ENCODE results near the gene MAD1L1.
"Not testable (repeated sequence)": the region's sequence is repeated elsewhere in the genome, so short reads cannot be mapped to it uniquely, and the experiment has no call there.

The MAD1L1 gene

GRCh38 chr7:1886361-1887064, 346.2 kb downstream of the MAD1L1 start:
- FAIRE-seq = no peak

GRCh38 chr7:1885465-1886226, 347.1 kb downstream of the MAD1L1 start:
- no peak for FAIRE-seq

GRCh38 chr7:1884583-1885350, 348.0 kb downstream of the MAD1L1 start:
- no peak for FAIRE-seq

GRCh38 chr7:1883834-1884582, 348.7 kb downstream of the MAD1L1 start:
- no peak for FAIRE-seq

- no peak for FAIRE-seq
Observed at GRCh38 chr7:1883031-1883761, 349.5 kb downstream of the MAD1L1 start.

GRCh38 chr7:1882451-1882850, 350.3 kb downstream of the MAD1L1 start:
- FAIRE-seq = no peak

GRCh38 chr7:1881946-1882345, 350.8 kb downstream of the MAD1L1 start:
- no peak for FAIRE-seq

GRCh38 chr7:1876641-1877040, 356.1 kb downstream of the MAD1L1 start:
- FAIRE-seq = not testable (repeated sequence)

GRCh38 chr7:1875392-1876199, 357.1 kb downstream of the MAD1L1 start:
- FAIRE-seq = not testable (repeated sequence)

- not testable (repeated sequence) for FAIRE-seq
Observed at GRCh38 chr7:1874590-1875391, 358.0 kb downstream of the MAD1L1 start.

- no peak for FAIRE-seq
Observed at GRCh38 chr7:1873857-1874589, 358.7 kb downstream of the MAD1L1 start.

- FAIRE-seq = no peak
Observed at GRCh38 chr7:1873421-1873820, 359.3 kb downstream of the MAD1L1 start.

- FAIRE-seq = no peak
Observed at GRCh38 chr7:1873070-1873405, 359.7 kb downstream of the MAD1L1 start.

- no peak for FAIRE-seq
Observed at GRCh38 chr7:1872191-1873069, 360.3 kb downstream of the MAD1L1 start.

- no peak for FAIRE-seq
Observed at GRCh38 chr7:1869452-1870130, 363.2 kb downstream of the MAD1L1 start.

GRCh38 chr7:1868516-1869165, 364.1 kb downstream of the MAD1L1 start:
- no peak for FAIRE-seq

Data from G401.6 (cell line).